GM21576 (cell line): ENCODE data around the gene STX3.
"Not testable (repeated sequence)": the region's sequence is repeated elsewhere in the genome, so short reads cannot be mapped to it uniquely, and the experiment has no call there.

Experiments used
- ATAC-seq: cut with Tn5 transposase; IDR thresholded peaks from one replicate; pipeline ENCODE4 v1.9.1; 2021; ENCODE audit warnings: mild to moderate bottlenecking, moderate library complexity; ENCODE audit not compliant: unreplicated experiment

Gene STX3

GRCh38 chr11:59756845-59757244 is 1.7 kb downstream of the STX3 start:
- no peak for ATAC-seq

GRCh38 chr11:59758401-59759037 is 3.3 kb downstream of the STX3 start:
- ATAC-seq, result no peak

GRCh38 chr11:59759900-59760299 is 4.7 kb downstream of the STX3 start:
- no peak for ATAC-seq

- ATAC-seq, result no peak
Observed at GRCh38 chr11:59760771-59761170, 5.6 kb downstream of the STX3 start.

- no peak for ATAC-seq
Observed at GRCh38 chr11:59761993-59762392, 6.8 kb downstream of the STX3 start.

GRCh38 chr11:59765068-59765735 is 10.0 kb downstream of the STX3 start:
- ATAC-seq, result no peak

- ATAC-seq, result no peak
Observed at GRCh38 chr11:59766542-59767224, 11.5 kb downstream of the STX3 start.

GRCh38 chr11:59767225-59767611 is 12.0 kb downstream of the STX3 start:
- no peak for ATAC-seq

GRCh38 chr11:59769111-59769510 is 13.9 kb downstream of the STX3 start:
- ATAC-seq, result no peak

- ATAC-seq, result no peak
Observed at GRCh38 chr11:59769828-59770227, 14.7 kb downstream of the STX3 start.

GRCh38 chr11:59770319-59770718 is 15.1 kb downstream of the STX3 start:
- no peak for ATAC-seq

- no peak for ATAC-seq
Observed at GRCh38 chr11:59770869-59771268, 15.7 kb downstream of the STX3 start.

- ATAC-seq, result no peak
Observed at GRCh38 chr11:59771605-59772004, 16.4 kb downstream of the STX3 start.

- no peak for ATAC-seq
Observed at GRCh38 chr11:59773083-59773440, 17.9 kb downstream of the STX3 start.

- ATAC-seq, result no peak
Observed at GRCh38 chr11:59776210-59777066, 21.3 kb downstream of the STX3 start.

GRCh38 chr11:59777104-59777503 is 21.9 kb downstream of the STX3 start:
- ATAC-seq, result no peak

- no peak for ATAC-seq
Observed at GRCh38 chr11:59778122-59778521, 22.9 kb downstream of the STX3 start.

GRCh38 chr11:59779487-59779886 is 24.3 kb downstream of the STX3 start:
- no peak for ATAC-seq

GRCh38 chr11:59782080-59782479 is 26.9 kb downstream of the STX3 start:
- no peak for ATAC-seq

GRCh38 chr11:59783632-59784090 is 28.5 kb downstream of the STX3 start:
- no peak for ATAC-seq

- not testable (repeated sequence) for ATAC-seq
Observed at GRCh38 chr11:59784441-59784840, 29.3 kb downstream of the STX3 start.
